Measurements from ENCODE around the gene STOML3.

STOML3 gene

GRCh38 chr13:38969187-38969586 is 21.4 kb downstream of the STOML3 start:
- Mint-ChIP-seq H3K4me1 (ENCODE audit: low read depth in 2 of 2) (no peaks in the 10 kb centered on the region), H3K36me3 (ENCODE audit: insufficient read depth) (no peaks in the 10 kb centered on the region), H3K27me3 (peaks cover 14 to 52% of the 10 kb centered on the region in 2 donors), H3K27ac (no peak overlapping the region), H3K4me3 (no peak overlapping the region), H3K9me3 (no peaks in the 10 kb centered on the region)
- ATAC-seq (replicated peaks) = no peak
- no peak for DNase-seq

GRCh38 chr13:38967446-38967845 is 23.2 kb downstream of the STOML3 start:
- ATAC-seq (replicated peaks) (no peak), DNase-seq (no peak)
- no peaks in the 10 kb centered on the region for H3K4me1 Mint-ChIP-seq (ENCODE audit: low read depth in 2 of 2)

GRCh38 chr13:38965281-38965680 is 25.4 kb downstream of the STOML3 start:
- no peak for ATAC-seq (replicated peaks)
- no peak overlapping the region for H3K4me3 Mint-ChIP-seq
- no peak for DNase-seq

More at GRCh38 chr13:38967446-38967845, 23.2 kb downstream of the STOML3 start:
- Mint-ChIP-seq H3K36me3 (ENCODE audit: insufficient read depth) (no peaks in the 10 kb centered on the region), H3K4me3 (no peak overlapping the region), H3K27ac (no peak overlapping the region), H3K9me3 (no peaks in the 10 kb centered on the region), H3K27me3 (peaks cover 18 to 51% of the 10 kb centered on the region in 2 donors)

GRCh38 chr13:38960175-38960574 is 30.5 kb downstream of the STOML3 start:
- no peaks in the 10 kb centered on the region for H3K36me3 Mint-ChIP-seq (ENCODE audit: insufficient read depth)
- DNase-seq = no peak
- peaks cover 18% of the 10 kb centered on the region in 2 donors for H3K27me3 Mint-ChIP-seq
- no peak overlapping the region for H3K27ac Mint-ChIP-seq
- no peaks in the 10 kb centered on the region for H3K4me1 Mint-ChIP-seq (ENCODE audit: low read depth in 2 of 2)
- no peaks in the 10 kb centered on the region for H3K9me3 Mint-ChIP-seq
- H3K4me3 Mint-ChIP-seq = no peak overlapping the region
- ATAC-seq (replicated peaks) = no peak

More at GRCh38 chr13:38965281-38965680, 25.4 kb downstream of the STOML3 start:
- H3K9me3 Mint-ChIP-seq = no peaks in the 10 kb centered on the region
- no peak overlapping the region for H3K27ac Mint-ChIP-seq
- peaks cover 25 to 48% of the 10 kb centered on the region in 2 donors for H3K27me3 Mint-ChIP-seq
- H3K4me1 Mint-ChIP-seq (ENCODE audit: low read depth in 2 of 2) = no peaks in the 10 kb centered on the region
- no peaks in the 10 kb centered on the region for H3K36me3 Mint-ChIP-seq (ENCODE audit: insufficient read depth)

GRCh38 chr13:38957794-38958592 is 32.6 kb downstream of the STOML3 start:
- H3K4me1 Mint-ChIP-seq (ENCODE audit: low read depth in 2 of 2) = no peaks in the 10 kb centered on the region
- peaks cover 13 to 25% of the 10 kb centered on the region in 2 donors for H3K27me3 Mint-ChIP-seq
- H3K27ac Mint-ChIP-seq = no peak overlapping the region
- no peaks in the 10 kb centered on the region for H3K36me3 Mint-ChIP-seq (ENCODE audit: insufficient read depth)
- DNase-seq (no peak), ATAC-seq (replicated peaks) (no peak)
- H3K9me3 Mint-ChIP-seq = no peaks in the 10 kb centered on the region
- H3K4me3 Mint-ChIP-seq = no peak overlapping the region

- H3K4me3 Mint-ChIP-seq = no peak overlapping the region
- DNase-seq (no peak), ATAC-seq (replicated peaks) (no peak)
- no peaks in the 10 kb centered on the region for H3K36me3 Mint-ChIP-seq (ENCODE audit: insufficient read depth)
- no peaks in the 10 kb centered on the region for H3K9me3 Mint-ChIP-seq
- H3K27ac Mint-ChIP-seq = no peak overlapping the region
- H3K27me3 Mint-ChIP-seq = peaks cover 5 to 22% of the 10 kb centered on the region in 2 donors
- H3K4me1 Mint-ChIP-seq (ENCODE audit: low read depth in 2 of 2) = no peaks in the 10 kb centered on the region
These were observed 35.8 kb downstream of the STOML3 start for GRCh38 chr13:38954844-38955243.

GRCh38 chr13:38954291-38954690 is 36.3 kb downstream of the STOML3 start:
- peaks cover 5 to 22% of the 10 kb centered on the region in 2 donors for H3K27me3 Mint-ChIP-seq
- no peak overlapping the region for H3K27ac Mint-ChIP-seq
- H3K4me1 Mint-ChIP-seq (ENCODE audit: low read depth in 2 of 2) = no peaks in the 10 kb centered on the region
- H3K9me3 Mint-ChIP-seq = no peaks in the 10 kb centered on the region
- H3K36me3 Mint-ChIP-seq (ENCODE audit: insufficient read depth) = no peaks in the 10 kb centered on the region
- ATAC-seq (replicated peaks) (no peak), DNase-seq (no peak)
- no peak overlapping the region for H3K4me3 Mint-ChIP-seq

GRCh38 chr13:38952827-38953226 is 37.8 kb downstream of the STOML3 start:
- no peaks in the 10 kb centered on the region for H3K4me1 Mint-ChIP-seq (ENCODE audit: low read depth in 2 of 2)
- no peaks in the 10 kb centered on the region for H3K9me3 Mint-ChIP-seq
- H3K27ac Mint-ChIP-seq = no peak overlapping the region
- H3K27me3 Mint-ChIP-seq = peaks cover 5 to 22% of the 10 kb centered on the region in 2 donors
- ATAC-seq (replicated peaks) = no peak
- no peak for DNase-seq
- H3K4me3 Mint-ChIP-seq = no peak overlapping the region
- H3K36me3 Mint-ChIP-seq (ENCODE audit: insufficient read depth) = no peaks in the 10 kb centered on the region

GRCh38 chr13:38951525-38952313 is 38.9 kb downstream of the STOML3 start:
- H3K36me3 Mint-ChIP-seq (ENCODE audit: insufficient read depth) = no peaks in the 10 kb centered on the region
- no peak overlapping the region for H3K27ac Mint-ChIP-seq
- H3K4me1 Mint-ChIP-seq (ENCODE audit: low read depth in 2 of 2) = no peaks in the 10 kb centered on the region
- H3K9me3 Mint-ChIP-seq = no peaks in the 10 kb centered on the region
- ATAC-seq (replicated peaks) (no peak), DNase-seq (no peak)
- peaks cover 5 to 28% of the 10 kb centered on the region in 2 donors for H3K27me3 Mint-ChIP-seq
- H3K4me3 Mint-ChIP-seq = no peak overlapping the region

- no peak overlapping the region for H3K4me3 Mint-ChIP-seq
- H3K4me1 Mint-ChIP-seq (ENCODE audit: low read depth in 2 of 2) = no peaks in the 10 kb centered on the region
- H3K27ac Mint-ChIP-seq = no peak overlapping the region
- no peaks in the 10 kb centered on the region for H3K36me3 Mint-ChIP-seq (ENCODE audit: insufficient read depth)
- H3K27me3 Mint-ChIP-seq = peaks cover 5 to 28% of the 10 kb centered on the region in 2 donors
- DNase-seq = no peak
- ATAC-seq (replicated peaks) = no peak
- H3K9me3 Mint-ChIP-seq = no peaks in the 10 kb centered on the region
These were observed 39.6 kb downstream of the STOML3 start for GRCh38 chr13:38950987-38951386.

GRCh38 chr13:38947054-38947453 is 43.6 kb downstream of the STOML3 start:
- H3K4me3 Mint-ChIP-seq = no peak overlapping the region
- no peaks in the 10 kb centered on the region for H3K36me3 Mint-ChIP-seq (ENCODE audit: insufficient read depth)
- no peak overlapping the region for H3K27ac Mint-ChIP-seq
- H3K4me1 Mint-ChIP-seq (ENCODE audit: low read depth in 2 of 2) = no peaks in the 10 kb centered on the region
- ATAC-seq (replicated peaks) (no peak), DNase-seq (no peak)
- peaks cover 0 to 11% of the 10 kb centered on the region in 2 donors for H3K27me3 Mint-ChIP-seq
- no peaks in the 10 kb centered on the region for H3K9me3 Mint-ChIP-seq

- Mint-ChIP-seq H3K36me3 (ENCODE audit: insufficient read depth) (no peaks in the 10 kb centered on the region), H3K27me3 (peaks cover 0 to 6% of the 10 kb centered on the region in 2 donors), H3K4me3 (no peak overlapping the region), H3K9me3 (no peaks in the 10 kb centered on the region), H3K4me1 (ENCODE audit: low read depth in 2 of 2) (no peaks in the 10 kb centered on the region), H3K27ac (no peak overlapping the region)
- ATAC-seq (replicated peaks) = no peak
- DNase-seq = no peak
These were observed 46.4 kb downstream of the STOML3 start for GRCh38 chr13:38944219-38944618.

GRCh38 chr13:38943231-38943630 is 47.4 kb downstream of the STOML3 start:
- H3K27me3 Mint-ChIP-seq = peaks cover 0 to 6% of the 10 kb centered on the region in 2 donors
- no peaks in the 10 kb centered on the region for H3K36me3 Mint-ChIP-seq (ENCODE audit: insufficient read depth)
- H3K4me3 Mint-ChIP-seq = no peak overlapping the region
- no peaks in the 10 kb centered on the region for H3K9me3 Mint-ChIP-seq
- ATAC-seq (replicated peaks) (no peak), DNase-seq (no peak)
- no peak overlapping the region for H3K27ac Mint-ChIP-seq
- H3K4me1 Mint-ChIP-seq (ENCODE audit: low read depth in 2 of 2) = no peaks in the 10 kb centered on the region

All from effector memory CD8-positive, alpha-beta T cell (primary cell).